ENCODE results near the gene ENO1. TPM values are rescaled to one million over a fixed set of nuclear protein-coding genes. Genes with fewer than 3 reads are reported as not detected.
A peak's percentile ranks its signal among the peaks of the same experiment; 100 is the strongest.
"Not testable (repeated sequence)": the region's sequence is repeated elsewhere in the genome, so short reads cannot be mapped to it uniquely, and the experiment has no call there.

The ENO1 gene
- 354 TPM for polyA plus RNA-seq (ENCODE audit: insufficient read length)

DNA sequence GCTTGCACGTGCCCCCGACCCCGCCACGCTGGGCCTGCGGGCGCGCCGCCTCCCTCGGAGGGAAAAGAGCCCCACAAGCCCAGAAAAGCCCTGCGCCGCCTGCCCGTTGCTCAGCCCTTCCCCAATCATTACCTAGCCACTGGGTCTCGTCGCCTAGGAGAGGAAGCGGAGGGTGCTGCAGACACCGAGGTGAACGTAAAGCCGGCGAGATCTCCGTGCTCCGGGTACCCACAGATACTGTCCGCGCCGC, at the start of gene ENO1:
TSS of gene ENO1 (minus strand) at position 239 of the 250 bp plus-strand sequence. CDS start 3,778 bp downstream, outside the sequence.
- no peak for DNase-seq

- no peak for DNase-seq
Measured at GRCh38 chr1:8926707-8927694, 48.5 kb upstream of the ENO1 start.

GRCh38 chr1:8925960-8926359, 47.5 kb upstream of the ENO1 start:
- no peak for DNase-seq

DNA sequence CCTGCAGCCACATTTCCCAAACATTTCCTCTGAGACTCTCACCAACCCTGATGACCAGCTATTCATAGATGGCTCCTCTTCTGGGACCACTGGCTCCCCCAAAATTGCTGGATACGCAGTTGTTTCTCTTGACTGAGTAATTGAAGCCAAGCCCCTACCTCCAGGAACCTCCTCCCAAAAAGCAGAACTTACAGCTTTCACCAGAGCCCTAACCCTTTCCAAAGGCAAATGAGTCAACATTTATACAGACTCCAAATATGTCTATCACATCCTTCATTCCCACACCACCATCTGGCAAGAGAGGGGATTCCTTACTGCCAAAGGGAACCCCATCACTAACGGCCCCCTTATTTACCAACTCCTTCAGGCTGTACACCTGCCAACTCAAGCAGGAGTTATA, 46.9 kb upstream of the ENO1 start:
- no peak for DNase-seq

DNA sequence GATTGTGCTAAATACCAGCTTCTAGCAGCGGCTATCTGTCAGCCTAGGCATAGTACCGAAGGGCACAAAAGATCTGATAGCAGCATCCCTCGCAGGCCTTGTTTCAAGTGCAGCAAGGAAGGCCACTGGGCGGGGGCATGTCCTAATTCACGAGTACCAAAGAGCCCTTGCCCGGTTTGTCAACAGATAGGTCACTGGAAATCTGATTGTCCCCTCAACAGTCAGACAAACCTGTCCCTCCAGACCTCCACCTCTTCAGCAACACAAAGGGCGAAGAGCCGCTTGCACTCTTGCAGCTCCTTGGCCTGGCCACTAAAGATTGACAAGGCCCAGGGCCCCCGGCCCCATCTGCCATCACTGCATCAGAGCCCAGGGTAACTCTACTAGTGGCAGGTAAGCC, 44.5 kb upstream of the ENO1 start:
- DNase-seq = no peak

- not testable (repeated sequence) for DNase-seq
Measured at GRCh38 chr1:8917536-8917935, 39.0 kb upstream of the ENO1 start.

DNA sequence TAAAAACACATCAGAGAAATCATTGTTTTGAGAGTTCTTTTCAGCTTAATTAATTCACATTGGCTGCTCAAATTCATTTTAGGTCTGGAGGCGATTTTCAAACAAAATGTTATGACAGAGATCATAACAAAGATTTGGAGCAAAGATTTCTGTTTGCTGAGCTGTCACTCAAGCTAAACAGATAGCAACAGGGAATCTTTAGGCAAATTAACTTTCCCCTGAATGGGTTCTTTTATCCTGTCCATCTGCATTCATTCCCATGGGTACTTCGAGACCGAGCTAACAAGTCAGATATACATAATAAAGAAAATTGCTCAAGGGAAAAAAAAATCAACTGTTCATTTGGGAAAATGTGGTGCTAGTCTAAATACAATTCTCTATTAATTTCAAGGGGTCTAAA, 37.0 kb upstream of the ENO1 start:
- no peak for DNase-seq

DNA sequence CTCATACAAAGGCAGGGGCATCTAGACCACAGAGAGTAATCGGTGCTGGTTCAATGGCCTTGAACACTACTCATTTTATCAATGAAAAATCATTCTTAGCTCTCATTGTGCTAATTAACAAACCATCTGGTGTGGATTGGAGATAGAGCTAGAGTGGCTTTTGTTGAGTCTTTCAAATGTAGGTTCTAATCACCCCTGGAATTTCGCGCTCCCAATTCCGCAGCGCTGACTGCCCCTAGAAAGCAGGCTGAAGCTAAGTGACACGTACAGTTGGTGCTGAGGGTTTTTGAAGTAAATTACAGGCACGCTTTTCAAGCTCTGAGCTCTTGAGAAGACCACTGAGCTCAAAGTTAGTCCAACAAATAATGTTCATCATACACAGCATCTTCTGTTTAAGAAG, 36.0 kb upstream of the ENO1 start:
- DNase-seq = no peak

GRCh38 chr1:8913457-8913856, 35.0 kb upstream of the ENO1 start:
- no peak for DNase-seq

- DNase-seq = no peak
Measured at GRCh38 chr1:8911416-8912309, 33.2 kb upstream of the ENO1 start.

DNA sequence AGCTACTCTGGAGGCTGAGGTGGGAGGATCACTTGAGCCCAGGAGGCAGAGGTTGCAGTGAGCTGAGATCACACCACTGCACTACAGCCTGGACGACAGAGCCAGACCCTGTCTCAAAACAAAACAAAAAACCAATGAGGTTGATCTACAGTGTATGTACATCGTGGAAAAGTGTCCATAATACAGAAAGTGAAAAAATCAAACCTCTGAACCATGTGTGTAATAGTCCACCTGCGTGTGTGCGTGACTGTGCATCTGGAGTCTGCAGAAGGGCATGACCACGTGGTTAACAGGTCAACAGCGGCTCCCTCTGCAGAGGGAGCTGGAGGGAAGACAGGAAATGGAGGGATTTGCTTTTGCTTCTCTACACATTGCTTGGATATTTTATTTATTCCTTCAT, 32.4 kb upstream of the ENO1 start:
- no peak for DNase-seq

DNA sequence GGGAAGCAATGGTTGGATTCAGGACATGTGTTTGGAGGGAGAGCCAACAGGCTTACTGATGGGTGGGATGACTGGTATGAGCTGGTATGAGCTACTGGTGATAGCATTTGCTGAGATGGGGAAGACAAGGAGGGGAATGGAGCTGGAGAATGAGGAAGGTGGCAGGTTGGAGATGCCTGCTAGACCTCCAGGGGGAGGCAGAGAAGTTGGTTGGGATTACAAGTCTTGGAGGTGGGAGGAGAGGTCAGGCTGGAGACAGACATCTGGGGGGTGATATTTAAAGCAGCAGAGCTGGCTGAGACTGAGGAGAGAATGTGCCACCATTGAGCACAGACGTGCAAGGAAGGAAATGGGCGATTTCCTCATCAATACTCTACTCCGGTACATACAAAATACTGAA, 31.8 kb upstream of the ENO1 start:
- no peak for DNase-seq

DNA sequence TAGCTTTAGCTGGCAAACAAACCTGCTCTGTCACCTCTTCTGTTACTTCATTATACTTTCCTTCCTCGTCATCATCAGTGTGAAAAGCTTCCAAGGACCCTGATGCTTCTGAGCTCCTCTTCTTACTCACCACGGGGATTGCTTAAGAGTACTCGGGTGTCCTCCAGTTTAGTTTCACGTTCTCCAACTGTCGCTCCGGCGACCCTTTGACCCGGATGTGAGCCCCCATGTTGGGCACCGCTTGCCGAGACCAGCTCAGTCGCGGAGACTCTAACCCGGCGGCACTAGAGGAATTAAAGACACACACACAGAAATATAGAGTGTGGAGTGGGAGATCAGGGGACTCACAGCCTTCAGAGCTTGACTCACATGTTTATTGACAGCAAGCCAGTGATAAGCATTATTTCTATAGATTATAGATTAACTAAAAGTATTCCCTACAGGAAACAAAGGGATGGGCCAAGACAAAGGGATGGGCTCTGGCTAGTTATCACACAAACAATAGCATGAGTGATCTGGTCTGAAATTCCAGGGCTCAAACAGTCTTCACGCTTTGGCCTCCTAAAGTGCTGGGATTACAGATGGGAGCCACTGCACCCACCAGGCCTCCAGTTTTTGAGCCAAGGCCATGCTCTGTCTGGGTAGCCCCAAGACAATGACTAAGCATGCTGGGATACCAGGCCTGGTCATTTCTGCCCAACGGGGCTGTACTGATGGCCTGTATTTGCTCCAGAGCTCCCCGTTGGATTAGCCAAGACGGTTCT, 30.1 kb upstream of the ENO1 start:
- no peak for DNase-seq

- peak; percentile 70 for DNase-seq
Measured at GRCh38 chr1:8905582-8906191, 27.2 kb upstream of the ENO1 start.

GRCh38 chr1:8903908-8904650, 25.6 kb upstream of the ENO1 start:
- DNase-seq = no peak

DNA sequence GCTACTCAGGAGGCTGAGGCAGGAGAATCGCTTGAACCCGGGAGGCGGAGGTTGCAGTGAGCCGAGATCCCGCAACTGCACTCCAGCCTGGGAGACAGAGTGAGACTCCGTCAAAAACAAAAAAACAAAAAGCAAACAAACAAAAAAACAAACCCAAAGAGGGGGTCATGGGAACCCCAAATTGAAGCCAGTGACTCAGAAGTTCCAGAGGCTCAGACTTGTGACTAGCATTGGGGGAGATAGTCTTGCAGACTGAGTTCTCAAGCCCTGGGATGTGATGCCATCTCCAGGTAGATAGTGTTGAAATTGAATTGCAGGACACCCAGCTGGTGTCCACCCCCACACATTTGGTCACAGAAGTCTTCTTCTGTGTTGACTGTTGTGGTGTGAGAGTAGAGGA, 24.9 kb upstream of the ENO1 start:
- no peak for DNase-seq

DNA sequence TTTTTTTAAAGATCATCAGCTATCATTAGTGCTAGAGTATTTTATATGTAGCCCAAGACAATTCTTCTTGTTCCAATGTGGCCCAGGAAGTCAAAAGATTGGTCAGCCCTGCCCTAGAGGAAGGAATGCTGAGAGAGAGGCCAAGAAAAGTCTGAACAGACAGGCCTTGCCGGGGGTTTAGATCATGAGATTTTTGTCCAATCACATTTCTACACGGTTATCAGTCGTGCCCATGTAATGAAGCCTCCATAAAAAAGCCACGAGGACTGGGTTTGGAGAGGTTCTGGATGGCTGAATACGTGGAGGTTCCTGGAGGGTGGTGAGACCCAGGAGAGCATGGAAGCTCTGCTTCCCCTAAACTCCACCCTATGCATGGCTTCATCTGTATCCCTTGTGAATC, 24.3 kb upstream of the ENO1 start:
- DNase-seq = no peak

GRCh38 chr1:8900684-8901083, 22.2 kb upstream of the ENO1 start:
- not testable (repeated sequence) for DNase-seq

DNA sequence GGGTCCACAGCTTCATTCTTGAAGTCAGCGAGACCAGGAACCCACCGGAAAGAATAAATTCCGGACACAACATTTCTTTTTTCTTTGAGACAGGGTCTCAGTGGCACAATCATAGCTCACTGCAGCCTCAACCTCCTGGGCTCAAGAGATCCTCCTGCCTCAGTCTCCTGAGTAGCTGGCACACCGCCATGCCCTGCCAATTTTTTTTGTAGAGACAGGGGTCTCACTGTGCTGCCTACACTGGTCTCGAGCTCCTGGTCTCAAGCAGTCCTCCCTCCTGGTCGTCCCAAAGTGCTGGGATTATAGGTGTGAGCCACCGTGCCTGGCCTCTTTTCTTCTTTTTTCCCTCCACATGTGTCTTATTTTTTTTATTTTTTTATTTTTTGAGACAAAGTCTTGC, 20.6 kb upstream of the ENO1 start:
- DNase-seq = no peak

- DNase-seq = not testable (repeated sequence)
Measured at GRCh38 chr1:8898418-8898817, 19.9 kb upstream of the ENO1 start.

DNA sequence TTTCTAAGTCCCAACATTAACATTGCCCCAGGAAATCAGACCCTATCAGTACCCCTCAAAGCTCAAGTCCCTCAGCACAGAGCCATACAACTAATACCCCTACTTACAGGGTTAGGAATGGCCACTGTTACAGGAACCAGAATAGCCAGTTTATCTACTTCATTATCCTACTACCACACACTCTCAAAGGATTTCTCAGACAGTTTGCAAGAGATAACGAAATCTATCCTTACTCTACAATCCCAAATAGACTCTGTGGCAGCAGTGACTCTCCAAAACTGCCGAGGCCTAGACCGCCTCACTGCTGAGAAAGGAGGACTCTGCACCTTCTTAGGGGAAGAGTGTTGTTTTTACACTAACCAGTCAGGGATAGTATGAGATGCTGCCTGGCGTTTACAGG, 19.0 kb upstream of the ENO1 start:
- DNase-seq = not testable (repeated sequence)

- not testable (repeated sequence) for DNase-seq
Measured at GRCh38 chr1:8896775-8897174, 18.3 kb upstream of the ENO1 start.

Data from hindlimb muscle (tissue), 1 donor.